Naive thymus-derived CD4-positive, alpha-beta T cell (primary cell): ENCODE data around the gene CLEC4M. TPM values are rescaled to one million over a fixed set of nuclear protein-coding genes. Genes with fewer than 3 reads are reported as not detected.

Experiments used
- ATAC-seq: fragments of 150-1000 bp; cut with Tn5 transposase; 2 replicates; pipeline ENCODE4 v1.10.0; 2021; ENCODE audit warnings: mild to moderate bottlenecking, moderate library complexity
- CTCF ChIA-PET: fragments of 350-600 bp; sonication (Branson Sonifier 250); formaldehyde crosslinking; loops from one replicate; lab custom pipeline; 2021; ENCODE audit warnings: antibody characterized with exemption; lab: Charles Lee
- POLR2A ChIA-PET: fragments of 350-600 bp; sonication (Branson Sonifier 250); formaldehyde crosslinking; loops from one replicate; lab custom pipeline; 2021; ENCODE audit warnings: antibody characterized with exemption, inconsistent platforms; lab: Charles Lee
- DNase-seq, 9 donors: peaks; one replicate each; pipeline versions ENCODE4 v3.0.0 to v3.0.0-alpha.2; 2020 to 2022; ENCODE audit warnings: mixed read lengths in 1 of 9
- H3K27ac ChIP-seq: one replicate; pipeline ENCODE4 v1.7.0; 2013; ENCODE audit warnings: mild to moderate bottlenecking, low read depth, low read length, moderate library complexity
- H3K27me3 ChIP-seq, 2 donors: one replicate each; pipeline ENCODE4 v1.7.0; 2013; ENCODE audit warnings: low read length in 2 of 2, mild to moderate bottlenecking in 2 of 2, moderate library complexity in 2 of 2; ENCODE audit not compliant: control insufficient read depth in 2 of 2, insufficient read depth in 2 of 2
- H3K36me3 ChIP-seq, 3 experiments: 1 replicate in 2 of 3; 2 replicates in 1 of 3; pipeline ENCODE4 v1.7.0; 2013; ENCODE audit warnings: low read length in 3 of 3, mild to moderate bottlenecking in 3 of 3, moderate library complexity in 1 of 3; ENCODE audit not compliant: insufficient read depth in 3 of 3, control insufficient read depth in 2 of 3
- H3K4me1 ChIP-seq, 2 donors: one replicate each; pipeline ENCODE4 v1.7.0; 2013; ENCODE audit warnings: low read length in 2 of 2, mild to moderate bottlenecking in 2 of 2, moderate library complexity in 1 of 2; ENCODE audit not compliant: control insufficient read depth in 2 of 2, insufficient read depth in 2 of 2
- H3K4me3 ChIP-seq: 2 replicates; pipeline ENCODE4 v1.7.0; 2013; ENCODE audit warnings: mild to moderate bottlenecking, low read length
- H3K9me3 ChIP-seq, 3 experiments: 1 replicate in 2 of 3; 2 replicates in 1 of 3; pipeline ENCODE4 v1.7.0; 2013; ENCODE audit warnings: low read length in 3 of 3; ENCODE audit not compliant: control insufficient read depth in 2 of 3
- H3K27ac Mint-ChIP-seq, 9 donors: one replicate each; pipeline ENCODE4 v1.8.0; 2020 to 2022; ENCODE audit warnings: mixed read lengths in 9 of 9, mild to moderate bottlenecking in 8 of 9, moderate library complexity in 5 of 9, inconsistent platforms in 2 of 9
- H3K27me3 Mint-ChIP-seq, 5 donors: one replicate each; pipeline ENCODE4 v1.8.0; 2021 to 2022; ENCODE audit warnings: mixed read lengths in 5 of 5, mild to moderate bottlenecking in 1 of 5
- H3K36me3 Mint-ChIP-seq, 5 donors: one replicate each; pipeline ENCODE4 v1.8.0; 2020 to 2022; ENCODE audit warnings: mixed read lengths in 5 of 5, mild to moderate bottlenecking in 3 of 5, inconsistent platforms in 1 of 5
- H3K4me1 Mint-ChIP-seq, 7 donors: one replicate each; pipeline ENCODE4 v1.8.0; 2020 to 2022; ENCODE audit warnings: mixed read lengths in 7 of 7, mild to moderate bottlenecking in 3 of 7, inconsistent platforms in 1 of 7
- H3K4me3 Mint-ChIP-seq, 10 donors: one replicate each; pipeline ENCODE4 v1.8.0; 2020 to 2022; ENCODE audit warnings: mild to moderate bottlenecking in 10 of 10, mixed read lengths in 10 of 10, moderate library complexity in 6 of 10, inconsistent platforms in 2 of 10
- H3K9me3 Mint-ChIP-seq, 11 donors: one replicate each; pipeline ENCODE4 v1.8.0; 2020 to 2022; ENCODE audit warnings: mixed read lengths in 11 of 11, mild to moderate bottlenecking in 4 of 11, inconsistent platforms in 1 of 11, moderate library complexity in 1 of 11
- intact Hi-C, 2 donors: fragments of 100-400 bp; cut with micrococcal nuclease; formaldehyde crosslinking; loops; one replicate each; pipeline ENCODE4 v1.15.1; 2023
- polyA plus RNA-seq, 2 donors: library from polyadenylated mRNA; unstranded; fragments of 300-500 nt; fragmentation: Illumina TruSeq; gene quantifications; one replicate each; pipeline ENCODE4 v1.2.3, GENCODE V29; 2021
- total RNA-seq, 6 experiments: library from RNA in 5 of 6; stranded (reverse) in 5 of 6; gene quantifications; 1 replicate in 5 of 6; 2 replicates in 1 of 6; pipeline ENCODE4 v1.2.3 and lab custom pipeline; 2021 to 2026

The CLEC4M gene
- total and polyA plus RNA-seq, 7 experiments from 2014 or later: 0.74 TPM; not detected in 6

DNA sequence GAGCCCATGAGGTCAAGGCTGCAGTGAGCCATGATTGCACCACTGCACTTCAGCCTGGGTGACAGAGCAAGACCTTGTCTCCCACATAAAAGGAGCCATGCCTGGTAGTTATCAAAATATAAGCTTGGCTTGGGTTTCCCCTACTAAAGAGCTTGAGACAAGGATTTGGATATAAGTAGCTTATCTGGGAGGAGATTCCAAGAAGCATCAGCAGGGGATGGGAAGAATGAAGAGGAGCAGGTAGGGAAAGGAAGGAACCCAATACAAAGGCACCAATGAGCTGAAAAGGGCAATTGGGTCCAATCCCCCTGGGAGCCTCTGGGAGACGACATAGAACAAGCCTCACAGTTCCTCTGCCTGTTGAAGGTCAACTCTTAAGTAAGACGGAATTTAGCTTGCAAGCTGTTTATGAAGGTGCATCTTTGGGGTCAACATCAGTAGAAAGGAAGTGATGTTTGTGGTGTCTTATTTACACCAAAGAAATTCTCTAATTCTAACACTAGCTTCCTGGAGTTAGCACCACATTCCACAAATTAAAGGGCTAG lies 23.8 kb upstream of the CLEC4M start:
- CTCF ChIA-PET: no interaction called here
- Histone ChIP-seq H3K27me3 (no peaks in the 10 kb centered on the region), H3K27ac (no peak overlapping the region), H3K4me1 (no peaks in the 10 kb centered on the region), H3K9me3 (no peaks in the 10 kb centered on the region), H3K36me3 (no peaks in the 10 kb centered on the region), H3K4me3 (no peak overlapping the region)
- no peaks in the 10 kb centered on the region for H3K36me3 Mint-ChIP-seq
- H3K4me3 Mint-ChIP-seq: no peak overlapping the region
- H3K4me1 Mint-ChIP-seq: peaks cover 0 to 13% (median 5%) of the 10 kb centered on the region in 7 donors
- peaks cover 0 to 1% (median 0%) of the 10 kb centered on the region in 11 donors for H3K9me3 Mint-ChIP-seq
- H3K27me3 Mint-ChIP-seq: peaks cover 0 to 27% (median 4%) of the 10 kb centered on the region in 5 donors
- DNase-seq (no peak), ATAC-seq (no peak)
- H3K27ac Mint-ChIP-seq: no peak overlapping the region
- intact Hi-C loops: no loop called here
- POLR2A ChIA-PET: interaction anchor here (0.8 kb wide), 2 partner anchors 9 to 30 kb away, joined by 3 read pairs; no protein-coding TSS in a partner anchor

DNA sequence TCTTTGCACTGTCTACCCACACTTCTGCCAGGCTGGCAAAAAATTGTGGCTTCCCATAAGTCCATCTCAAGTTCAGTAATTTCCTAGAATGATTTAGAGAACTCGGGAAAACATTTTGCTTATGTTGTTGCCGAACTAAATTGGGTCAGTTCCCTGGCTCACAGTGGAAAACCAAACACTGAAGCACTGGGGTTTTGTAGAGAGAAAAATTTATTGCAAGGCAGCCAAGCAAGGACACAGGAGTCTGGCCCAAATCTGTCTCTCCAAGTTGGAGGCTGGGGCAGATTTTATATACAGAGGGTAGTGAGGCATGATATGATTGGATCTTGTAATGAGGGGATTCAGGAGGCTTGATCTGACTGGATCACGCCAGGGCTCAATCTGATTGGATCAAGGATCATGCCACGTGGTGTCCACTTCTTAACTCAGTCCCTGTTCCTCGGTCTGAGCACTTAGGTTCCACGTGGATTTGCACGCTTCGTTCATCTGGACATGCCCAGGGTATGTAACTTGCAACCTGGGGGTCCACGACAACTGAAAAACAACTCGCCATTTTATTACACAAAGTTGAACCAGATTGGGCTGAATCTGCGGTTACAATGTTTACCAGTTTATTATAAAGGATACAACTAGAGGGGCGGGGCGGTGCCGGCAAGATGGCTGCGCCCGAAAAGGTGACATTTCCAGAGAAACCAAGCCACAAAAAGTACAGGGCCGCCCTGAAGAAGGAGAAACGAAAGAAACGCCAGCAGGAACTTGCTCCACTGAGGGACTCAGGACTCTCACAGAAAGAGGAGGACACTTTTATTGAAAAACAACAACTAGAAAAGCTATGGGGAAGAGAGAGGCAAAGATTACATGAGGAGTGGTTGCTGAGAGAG lies 23.0 kb upstream of the CLEC4M start:
- peak overlapping the region in 1 of 9 donors; percentile 10 for H3K27ac Mint-ChIP-seq
- CTCF ChIA-PET: no interaction called here

DNA sequence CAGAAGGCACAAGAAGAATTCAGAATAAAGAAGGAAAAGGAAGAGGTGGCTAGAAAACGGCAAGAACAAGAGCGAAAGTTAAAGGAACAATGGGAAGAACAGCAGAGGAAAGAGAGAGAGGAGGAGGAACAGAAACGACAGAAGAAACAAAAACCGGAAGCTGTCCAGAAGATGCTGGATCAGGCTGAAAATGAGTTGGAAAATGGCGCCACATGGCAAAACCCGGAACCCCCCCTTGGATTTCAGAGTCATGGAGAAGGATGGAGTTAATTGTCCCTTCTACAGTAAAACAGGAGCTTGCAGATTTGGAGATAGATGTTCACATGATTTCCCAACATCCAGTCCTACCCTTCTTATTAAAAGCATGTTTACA lies 22.4 kb upstream of the CLEC4M start:
- H3K36me3 ChIP-seq: no peaks in the 10 kb centered on the region
- no peak overlapping the region for H3K4me3 ChIP-seq
- ChIA-PET POLR2A (no interaction called here), CTCF (no interaction called here)
- Mint-ChIP-seq H3K4me3 (no peak overlapping the region), H3K36me3 (no peaks in the 10 kb centered on the region), H3K9me3 (no peaks in the 10 kb centered on the region), H3K4me1 (peaks cover 0 to 8% (median 5%) of the 10 kb centered on the region in 7 donors), H3K27me3 (peaks cover 0 to 23% (median 2%) of the 10 kb centered on the region in 5 donors), H3K27ac (peak overlapping the region in 1 of 9 donors; percentile 10)
- intact Hi-C loops: loop anchor here in 1 of 2 donors (10.0 kb wide), 1 partner anchor 54 kb away; no protein-coding TSS in a partner anchor
- H3K4me1 ChIP-seq: no peaks in the 10 kb centered on the region
- no peak for DNase-seq
- no peak for ATAC-seq
- H3K27ac ChIP-seq: no peak overlapping the region
- H3K9me3 ChIP-seq: no peaks in the 10 kb centered on the region
- H3K27me3 ChIP-seq: no peaks in the 10 kb centered on the region

More for the DNA sequence above, 23.0 kb upstream of the CLEC4M start:
- H3K4me1 ChIP-seq: no peaks in the 10 kb centered on the region
- H3K4me1 Mint-ChIP-seq: peaks cover 0 to 11% (median 5%) of the 10 kb centered on the region in 7 donors
- H3K27me3 ChIP-seq: no peaks in the 10 kb centered on the region
- intact Hi-C loops: loop anchor here in 1 of 2 donors (10.0 kb wide), 1 partner anchor 55 kb away; no protein-coding TSS in a partner anchor
- ATAC-seq (no peak), DNase-seq (no peak)
- H3K36me3 ChIP-seq: no peaks in the 10 kb centered on the region
- H3K36me3 Mint-ChIP-seq: no peaks in the 10 kb centered on the region
- H3K4me3 ChIP-seq: no peak overlapping the region
- H3K9me3 ChIP-seq: no peaks in the 10 kb centered on the region
- H3K4me3 Mint-ChIP-seq: no peak overlapping the region
- H3K27ac ChIP-seq: no peak overlapping the region
- peaks cover 0 to 27% (median 2%) of the 10 kb centered on the region in 5 donors for H3K27me3 Mint-ChIP-seq
- no peaks in the 10 kb centered on the region for H3K9me3 Mint-ChIP-seq
- POLR2A ChIA-PET: interaction anchor here (0.8 kb wide), 1 partner anchor 8 kb away, joined by 3 read pairs; no protein-coding TSS in a partner anchor

DNA sequence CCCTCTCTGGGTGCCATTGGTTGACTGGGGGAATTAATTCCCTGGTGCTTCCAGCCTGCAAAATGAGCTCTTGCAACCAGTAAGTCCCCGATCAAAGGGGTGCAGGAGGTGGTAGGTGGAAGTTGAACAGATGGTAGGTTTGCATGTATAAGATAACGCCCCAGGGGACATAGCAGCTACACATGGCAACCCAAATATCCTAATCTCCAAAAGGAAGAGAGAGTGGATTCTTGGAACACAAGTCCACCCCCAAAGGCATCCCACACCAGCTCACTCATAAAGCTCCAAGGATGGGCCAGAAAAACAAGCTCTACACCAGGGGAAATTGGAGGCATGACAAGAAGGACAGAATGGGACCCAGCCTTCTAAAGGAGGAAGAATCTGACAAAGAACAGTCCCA lies 20.5 kb upstream of the CLEC4M start:
- H3K27ac Mint-ChIP-seq: peak overlapping the region in 3 of 9 donors; percentile 56 to 74 (median 60)
- ATAC-seq: no peak
- Histone ChIP-seq H3K4me3 (no peak overlapping the region), H3K9me3 (no peaks in the 10 kb centered on the region), H3K4me1 (no peaks in the 10 kb centered on the region), H3K27me3 (no peaks in the 10 kb centered on the region), H3K27ac (no peak overlapping the region), H3K36me3 (no peaks in the 10 kb centered on the region)
- H3K9me3 Mint-ChIP-seq: no peaks in the 10 kb centered on the region
- no peak for DNase-seq
- H3K4me3 Mint-ChIP-seq: no peak overlapping the region
- H3K36me3 Mint-ChIP-seq: no peaks in the 10 kb centered on the region
- H3K4me1 Mint-ChIP-seq: peaks cover 0 to 10% (median 5%) of the 10 kb centered on the region in 7 donors
- ChIA-PET CTCF (interaction anchor here (0.6 kb wide), 1 partner anchor 83 kb away, joined by 3 read pairs; no protein-coding TSS in a partner anchor), POLR2A (interaction anchor here (0.6 kb wide), 1 partner anchor 45 kb away, joined by 3 read pairs; no protein-coding TSS in a partner anchor)
- H3K27me3 Mint-ChIP-seq: peaks cover 0 to 26% (median 4%) of the 10 kb centered on the region in 5 donors
- intact Hi-C loops: loop anchor here in 1 of 2 donors (10.0 kb wide), 1 partner anchor 52 kb away; no protein-coding TSS in a partner anchor

DNA sequence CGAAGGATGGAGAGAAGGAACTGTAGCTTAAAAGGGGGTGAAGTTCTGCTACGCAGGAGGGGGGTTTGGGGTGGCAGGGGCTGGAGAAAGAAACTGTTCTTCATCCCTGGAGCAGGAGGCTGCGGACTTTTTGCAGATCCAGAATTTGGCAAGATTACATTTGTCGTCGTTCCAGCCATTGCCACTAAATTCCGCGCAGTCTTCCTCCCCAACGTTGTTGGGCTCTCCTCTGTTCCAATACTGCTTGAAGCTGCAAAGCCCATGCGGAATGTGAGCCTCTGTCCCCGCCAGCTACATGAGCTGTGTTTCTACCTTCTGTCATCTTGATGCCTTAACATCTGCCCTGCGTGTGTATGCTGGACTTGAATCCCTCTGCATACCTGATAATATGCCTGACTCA lies 20.1 kb upstream of the CLEC4M start:
- Histone ChIP-seq H3K27me3 (no peaks in the 10 kb centered on the region), H3K36me3 (no peaks in the 10 kb centered on the region), H3K27ac (no peak overlapping the region), H3K9me3 (no peaks in the 10 kb centered on the region), H3K4me1 (no peaks in the 10 kb centered on the region), H3K4me3 (no peak overlapping the region)
- Mint-ChIP-seq H3K4me3 (no peak overlapping the region), H3K36me3 (peaks cover 0 to 1% (median 0%) of the 10 kb centered on the region in 5 donors), H3K9me3 (peaks cover 0 to 3% (median 0%) of the 10 kb centered on the region in 11 donors), H3K27ac (peak overlapping the region in 1 of 9 donors; percentile 74), H3K27me3 (peaks cover 0 to 27% (median 6%) of the 10 kb centered on the region in 5 donors), H3K4me1 (peaks cover 0 to 10% (median 5%) of the 10 kb centered on the region in 7 donors)
- ChIA-PET CTCF (no interaction called here), POLR2A (interaction anchor here (0.6 kb wide), 1 partner anchor 45 kb away, joined by 3 read pairs; no protein-coding TSS in a partner anchor)
- DNase-seq (no peak), ATAC-seq (no peak)
- intact Hi-C loops: loop anchor here in 1 of 2 donors (10.0 kb wide), 1 partner anchor 52 kb away; no protein-coding TSS in a partner anchor

DNA sequence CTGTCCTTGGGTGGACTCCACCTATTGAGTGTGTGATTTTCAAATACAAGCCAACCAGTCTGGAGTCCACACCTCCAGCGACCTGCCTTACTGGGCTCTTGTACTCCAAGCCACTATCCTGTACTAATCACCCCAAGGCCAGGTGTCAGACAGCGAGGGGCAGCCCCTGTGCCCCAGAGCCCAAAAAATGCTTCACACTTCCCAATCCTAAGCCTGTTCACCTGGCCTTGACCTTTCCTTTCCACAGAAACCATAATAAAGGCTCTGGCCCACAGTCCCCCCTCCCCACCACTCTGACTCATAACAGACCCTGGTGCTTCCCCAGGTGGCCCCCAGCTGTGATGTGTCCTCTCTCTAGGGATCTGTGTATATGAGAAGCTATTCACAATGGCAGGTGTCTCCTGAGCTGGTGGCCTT lies 19.6 kb upstream of the CLEC4M start:
- DNase-seq (no peak), ATAC-seq (no peak)
- H3K4me3 Mint-ChIP-seq: no peak overlapping the region
- H3K4me3 ChIP-seq: no peak overlapping the region
- H3K4me1 Mint-ChIP-seq: peaks cover 0 to 10% (median 5%) of the 10 kb centered on the region in 7 donors
- ChIA-PET CTCF (no interaction called here), POLR2A (no interaction called here)
- no peaks in the 10 kb centered on the region for H3K9me3 ChIP-seq
- H3K27ac Mint-ChIP-seq: peak overlapping the region in 1 of 9 donors; percentile 36
- peaks cover 0 to 29% (median 6%) of the 10 kb centered on the region in 5 donors for H3K27me3 Mint-ChIP-seq
- H3K27me3 ChIP-seq: no peaks in the 10 kb centered on the region
- intact Hi-C loops: loop anchor here in 1 of 2 donors (10.0 kb wide), 1 partner anchor 51 kb away; no protein-coding TSS in a partner anchor
- peaks cover 0 to 6% (median 0%) of the 10 kb centered on the region in 11 donors for H3K9me3 Mint-ChIP-seq
- no peaks in the 10 kb centered on the region for H3K36me3 ChIP-seq
- no peak overlapping the region for H3K27ac ChIP-seq
- H3K4me1 ChIP-seq: no peaks in the 10 kb centered on the region
- H3K36me3 Mint-ChIP-seq: peaks cover 0 to 3% (median 0%) of the 10 kb centered on the region in 5 donors
